Fibroblast of mammary gland (primary cell): ENCODE data around the gene ADAM10.

Experiments
- DNase-seq: peaks from one replicate; pipeline ENCODE4 v3.0.0-alpha.2; 2010; ENCODE audit warnings: low read depth
- H3K4me3 ChIP-seq: 2 replicates; pipeline ENCODE4 v1.5.1; 2011; ENCODE audit warnings: low read depth, mild to moderate bottlenecking, low read length, moderate library complexity; ENCODE audit not compliant: control insufficient read depth
- TF ChIP-seq, protein P1 (sequence below): conservative IDR thresholded peaks from 2 replicates; pipeline ENCODE4 v1.5.1; 2011; ENCODE audit warnings: low read depth, low read length, inconsistent platforms; ENCODE audit not compliant: control insufficient read depth, insufficient read depth

The ADAM10 gene

DNA sequence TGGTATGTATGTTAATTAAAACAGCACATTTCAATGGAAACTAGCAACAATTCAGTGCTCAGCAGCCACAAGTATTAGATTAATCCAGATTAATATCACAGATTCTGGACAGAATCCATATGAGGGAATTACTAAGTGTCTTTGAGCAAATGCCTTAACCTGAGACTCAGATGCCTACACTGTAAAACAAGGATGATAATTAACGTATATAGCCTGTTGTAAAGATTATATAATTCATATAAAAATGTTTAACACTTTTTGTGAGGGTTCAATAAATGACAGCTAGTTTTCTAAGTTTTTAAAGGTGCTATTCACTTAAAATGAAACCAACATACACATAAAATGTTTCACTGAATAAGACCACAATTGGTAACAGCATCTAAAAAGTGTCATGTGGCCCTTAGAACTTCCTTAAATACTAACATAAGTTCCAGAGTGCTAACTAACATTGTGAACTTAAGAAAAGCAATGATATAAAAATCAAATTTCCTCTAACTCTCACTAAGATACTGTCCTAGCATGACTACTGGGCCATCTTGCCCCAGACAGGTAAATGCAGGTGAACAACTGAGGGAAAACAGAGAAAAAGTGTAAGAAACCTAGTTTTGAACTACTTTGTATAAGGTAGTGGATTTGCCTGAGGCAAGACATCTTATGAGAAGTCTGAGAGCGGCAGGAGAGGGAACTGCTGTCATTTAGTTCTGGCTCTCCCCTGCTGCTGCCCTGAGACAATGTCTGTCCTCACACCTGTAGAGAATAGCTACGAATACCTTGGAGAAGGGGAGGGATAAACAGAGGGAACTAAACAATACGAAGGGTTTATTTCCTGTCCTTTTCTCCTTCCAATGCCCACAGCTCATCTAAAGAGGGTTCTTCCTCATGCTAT is 151.3 kb downstream of the ADAM10 start:
- DNase-seq: no peak
- H3K4me3 ChIP-seq: no peak overlapping the region
- TF ChIP-seq, protein P1, sequence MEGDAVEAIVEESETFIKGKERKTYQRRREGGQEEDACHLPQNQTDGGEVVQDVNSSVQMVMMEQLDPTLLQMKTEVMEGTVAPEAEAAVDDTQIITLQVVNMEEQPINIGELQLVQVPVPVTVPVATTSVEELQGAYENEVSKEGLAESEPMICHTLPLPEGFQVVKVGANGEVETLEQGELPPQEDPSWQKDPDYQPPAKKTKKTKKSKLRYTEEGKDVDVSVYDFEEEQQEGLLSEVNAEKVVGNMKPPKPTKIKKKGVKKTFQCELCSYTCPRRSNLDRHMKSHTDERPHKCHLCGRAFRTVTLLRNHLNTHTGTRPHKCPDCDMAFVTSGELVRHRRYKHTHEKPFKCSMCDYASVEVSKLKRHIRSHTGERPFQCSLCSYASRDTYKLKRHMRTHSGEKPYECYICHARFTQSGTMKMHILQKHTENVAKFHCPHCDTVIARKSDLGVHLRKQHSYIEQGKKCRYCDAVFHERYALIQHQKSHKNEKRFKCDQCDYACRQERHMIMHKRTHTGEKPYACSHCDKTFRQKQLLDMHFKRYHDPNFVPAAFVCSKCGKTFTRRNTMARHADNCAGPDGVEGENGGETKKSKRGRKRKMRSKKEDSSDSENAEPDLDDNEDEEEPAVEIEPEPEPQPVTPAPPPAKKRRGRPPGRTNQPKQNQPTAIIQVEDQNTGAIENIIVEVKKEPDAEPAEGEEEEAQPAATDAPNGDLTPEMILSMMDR: no peak

DNA sequence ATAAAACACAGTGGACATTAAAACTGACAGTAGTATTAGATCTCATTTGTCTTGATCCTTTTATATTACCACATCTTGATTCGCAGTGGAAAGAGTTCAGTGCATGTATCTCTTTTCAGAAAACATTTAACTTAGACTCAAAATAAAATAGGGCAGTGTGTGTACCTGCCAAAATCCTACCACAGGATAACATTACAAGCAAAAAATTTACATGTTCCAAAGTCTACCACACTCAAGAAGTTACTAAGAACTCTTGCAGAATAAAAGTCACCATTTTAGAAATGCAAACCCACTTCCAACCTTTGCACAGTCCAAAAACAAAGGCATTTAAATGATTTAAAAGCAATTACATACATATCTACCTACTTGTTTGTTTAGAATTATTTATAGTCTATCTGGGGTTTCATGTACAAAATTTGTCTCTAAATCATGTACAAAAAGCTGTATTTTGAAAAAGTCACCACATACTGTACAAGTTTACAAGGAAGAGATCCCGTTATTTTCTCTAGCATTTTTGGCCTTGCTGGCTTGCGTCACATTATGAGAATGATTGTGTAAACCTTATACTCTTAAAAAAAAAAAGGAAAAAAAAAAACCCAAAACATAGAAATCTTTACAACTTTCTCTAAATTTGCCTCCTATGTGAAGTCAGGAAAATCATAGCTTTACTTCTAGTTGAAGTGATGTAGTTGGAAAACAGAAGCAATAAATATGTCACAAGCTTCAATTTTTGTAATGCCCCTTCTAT is 153.8 kb downstream of the ADAM10 start:
- no peak for DNase-seq
- H3K4me3 ChIP-seq: no peak overlapping the region
- TF ChIP-seq, protein P1: no peak

DNA sequence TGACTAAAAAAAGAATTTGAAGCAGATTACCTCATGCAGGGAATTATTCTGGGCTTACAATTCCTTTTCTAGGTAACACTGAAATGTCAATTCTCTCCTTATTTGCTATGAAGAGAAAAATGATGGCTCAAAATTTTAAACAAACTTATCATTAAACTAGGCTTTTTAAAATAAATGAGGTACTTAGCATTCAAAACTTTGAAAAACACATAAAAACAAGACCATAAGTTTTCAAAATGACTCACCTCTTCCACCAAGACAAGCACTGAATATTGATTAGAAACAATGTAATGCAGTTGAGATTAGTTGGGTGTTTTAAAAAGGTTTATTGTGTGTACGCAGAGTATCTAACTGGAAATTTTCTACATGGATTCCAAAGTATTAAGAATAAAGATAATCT is 154.6 kb downstream of the ADAM10 start:
- no peak overlapping the region for H3K4me3 ChIP-seq
- TF ChIP-seq, protein P1: no peak
- DNase-seq: no peak

DNA sequence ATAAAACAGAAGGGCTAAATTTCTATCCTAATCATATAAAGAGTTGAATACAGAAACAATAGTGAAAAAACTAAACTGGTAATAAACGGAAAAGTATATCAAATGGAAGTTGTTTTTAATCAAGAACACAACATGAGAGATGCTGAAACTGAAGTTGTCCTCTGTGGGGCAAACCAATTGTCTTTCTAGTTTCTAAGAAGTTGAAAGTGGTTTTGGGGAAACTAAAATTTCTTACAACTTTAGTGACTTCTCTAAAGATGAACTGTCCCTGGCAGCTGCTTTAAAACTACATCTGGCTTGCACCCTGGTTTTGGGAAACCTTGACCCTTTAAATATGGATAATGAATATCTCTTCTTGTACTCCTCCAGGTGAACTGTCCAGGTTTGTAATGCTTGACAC is 155.6 kb downstream of the ADAM10 start:
- no peak for DNase-seq
- H3K4me3 ChIP-seq: no peak overlapping the region
- TF ChIP-seq, protein P1: no peak

DNA sequence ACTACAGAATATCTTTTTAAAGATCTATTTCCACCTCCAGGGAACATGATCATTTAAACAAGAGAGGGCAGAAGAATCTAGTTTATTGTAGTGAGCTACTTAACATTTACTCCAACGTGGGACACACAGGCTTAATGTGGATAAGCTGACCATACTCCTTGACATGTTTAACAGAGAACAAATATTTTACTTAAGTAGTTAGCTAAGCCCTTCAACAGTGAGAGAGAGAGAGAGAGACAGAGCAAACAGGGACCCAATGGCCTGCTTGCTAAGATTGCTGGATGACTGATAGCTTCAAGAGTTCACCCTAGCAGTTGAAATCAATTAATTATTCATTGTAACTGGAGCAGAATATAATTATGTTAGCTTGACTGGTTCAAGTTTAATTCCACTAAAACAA is 158.6 kb downstream of the ADAM10 start:
- DNase-seq: no peak
- no peak overlapping the region for H3K4me3 ChIP-seq
- TF ChIP-seq, protein P1: no peak

DNA sequence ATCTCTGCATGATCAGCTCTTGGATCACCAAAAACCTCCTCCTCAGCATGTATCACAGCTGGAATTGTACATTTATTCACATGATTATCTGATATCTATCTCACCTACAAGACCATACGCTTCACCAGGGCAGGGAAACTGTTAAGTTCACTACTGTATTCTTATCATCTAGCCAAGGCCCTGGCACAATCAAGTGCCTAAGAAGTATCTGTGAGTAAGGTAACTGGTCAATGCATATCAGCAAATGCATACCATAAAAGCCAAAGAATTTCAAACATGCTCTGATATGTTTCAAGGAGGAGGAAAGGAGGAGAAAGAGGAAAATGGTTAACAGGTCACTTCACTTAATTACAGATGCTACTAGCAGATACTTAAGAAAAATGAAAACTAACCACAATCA is 159.3 kb downstream of the ADAM10 start:
- DNase-seq: no peak
- H3K4me3 ChIP-seq: no peak overlapping the region
- TF ChIP-seq, protein P1: no peak
